NCI-H2227 (cell line): ENCODE data around the gene CAPN14.

Experiments used
- DNase-seq: peaks from one replicate; lab custom pipeline; 2025; ENCODE audit not compliant: unreplicated experiment; lab: John Stamatoyannopoulos, UW

CAPN14 gene

GRCh38 chr2:31241625-31242270 is 24.4 kb upstream of the CAPN14 start:
- DNase-seq, result no peak

- DNase-seq, result no peak
These were observed 23.4 kb upstream of the CAPN14 start for GRCh38 chr2:31240381-31241365.

DNA sequence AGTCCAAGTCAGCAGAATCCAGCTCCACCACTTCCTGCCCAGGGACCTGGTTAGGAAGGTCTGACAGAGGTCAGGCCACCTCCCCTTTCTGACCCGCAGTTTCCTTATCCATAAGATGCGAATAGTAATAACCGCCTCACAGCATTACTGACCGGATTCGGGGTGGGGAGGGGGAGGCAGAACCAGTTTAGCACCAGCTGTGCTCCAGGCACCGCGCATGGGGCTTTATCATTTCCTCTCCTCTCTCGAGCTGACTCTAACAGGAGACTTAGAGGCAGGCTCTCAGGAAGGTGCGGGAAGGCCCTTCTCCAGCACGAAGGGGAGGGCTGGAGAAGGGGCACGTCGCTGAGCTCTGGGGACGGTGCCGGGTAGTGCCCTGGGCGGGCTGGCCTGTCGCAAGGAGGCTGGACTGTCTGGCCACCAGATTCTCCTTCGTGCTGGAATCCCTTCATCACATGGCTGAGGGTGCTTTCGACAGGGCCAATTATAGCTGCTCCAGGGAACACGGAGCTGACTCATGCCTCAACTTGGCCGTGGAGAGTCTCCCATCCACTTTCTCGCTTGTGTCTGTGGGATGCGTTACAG is 22.4 kb upstream of the CAPN14 start:
- no peak for DNase-seq

GRCh38 chr2:31238906-31239592 is 21.7 kb upstream of the CAPN14 start:
- no peak for DNase-seq

GRCh38 chr2:31238126-31238905 is 21.0 kb upstream of the CAPN14 start:
- DNase-seq, result no peak

DNA sequence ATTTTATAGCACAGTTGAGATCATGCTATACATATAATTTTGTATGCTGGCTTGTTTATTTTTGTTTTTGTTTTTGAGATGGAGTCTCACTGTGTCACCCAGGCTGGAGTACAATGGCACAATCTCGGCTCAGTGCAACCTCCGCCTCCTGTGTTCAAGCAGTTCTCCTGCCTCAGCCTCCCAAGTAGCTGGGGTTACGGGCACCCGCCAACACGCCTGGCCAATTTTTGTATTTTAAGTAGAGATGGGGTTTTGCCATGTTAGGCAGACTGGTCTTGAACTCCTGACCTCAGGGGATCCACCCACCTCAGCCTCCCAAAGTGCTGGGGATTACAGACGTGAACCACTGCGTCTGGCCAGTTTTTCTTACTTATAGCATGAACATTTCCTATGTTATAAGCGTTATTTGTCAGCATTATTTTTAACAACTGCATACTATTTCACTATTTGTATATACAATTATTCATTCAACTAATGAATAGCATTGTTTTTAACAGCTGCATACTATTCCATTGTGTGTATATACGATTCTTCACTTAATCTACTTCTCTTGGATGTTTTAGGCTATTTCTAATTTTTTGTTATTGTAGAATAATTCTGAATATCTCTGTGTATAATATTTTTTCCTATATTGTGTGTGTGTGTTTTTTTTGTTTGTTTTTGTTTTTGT is 20.2 kb upstream of the CAPN14 start:
- DNase-seq, result no peak

GRCh38 chr2:31236433-31237205 is 19.3 kb upstream of the CAPN14 start:
- DNase-seq, result no peak

GRCh38 chr2:31235504-31235902 is 18.2 kb upstream of the CAPN14 start:
- no peak for DNase-seq

GRCh38 chr2:31234683-31235503 is 17.6 kb upstream of the CAPN14 start:
- peak; percentile 43 for DNase-seq

DNA sequence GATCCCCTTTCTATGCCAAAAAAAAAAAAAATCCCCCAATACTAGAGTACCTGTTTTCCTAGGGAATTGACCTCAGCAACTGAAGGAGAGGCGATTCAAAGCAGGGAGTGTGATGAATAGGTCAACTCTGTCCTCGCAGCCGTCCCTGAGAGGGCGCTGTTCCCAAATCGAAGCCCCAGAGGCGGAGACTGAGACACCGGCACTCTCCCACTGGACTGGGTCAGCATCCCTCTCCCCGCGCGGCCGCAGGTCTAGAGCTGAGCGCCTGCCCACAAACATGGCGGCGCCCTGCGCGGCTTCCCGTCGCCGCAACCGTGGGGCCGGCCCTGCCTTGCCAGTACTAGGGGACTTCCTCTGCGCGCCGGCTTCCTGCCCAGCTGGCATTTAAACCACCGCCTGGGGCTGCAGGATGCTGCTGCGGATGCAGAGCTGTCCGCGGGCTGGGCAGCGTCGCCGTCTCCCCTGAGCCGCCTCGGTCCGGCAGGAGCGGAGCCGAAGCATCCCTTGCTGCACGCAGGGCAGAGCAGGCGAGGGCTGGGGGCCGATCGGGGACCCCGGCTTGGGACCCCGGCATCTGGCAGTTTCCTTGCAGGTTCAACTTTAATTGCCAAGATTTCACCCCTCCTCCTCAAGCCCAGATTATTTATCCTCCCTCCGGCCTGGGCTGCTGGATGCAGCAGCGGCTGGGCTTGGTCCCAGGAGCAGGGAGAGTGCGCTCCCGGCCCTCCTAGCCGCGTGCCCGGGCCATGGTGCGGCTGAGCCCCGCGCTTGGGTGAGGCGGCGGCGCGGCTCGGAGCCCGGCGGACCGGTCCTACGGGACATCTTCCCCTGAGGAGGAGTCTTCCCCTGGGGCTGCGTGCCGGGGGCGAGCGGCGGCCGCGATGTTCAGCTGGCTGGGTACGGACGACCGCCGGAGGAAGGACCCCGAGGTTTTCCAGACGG is 16.7 kb upstream of the CAPN14 start, which contains the start of gene EHD3:
Gene EHD3, plus strand, starts transcription at position 412 of the 942 bp plus-strand sequence. Its CDS starts 470 bp downstream, at position 882.
- DNase-seq, result peak; percentile 97

DNA sequence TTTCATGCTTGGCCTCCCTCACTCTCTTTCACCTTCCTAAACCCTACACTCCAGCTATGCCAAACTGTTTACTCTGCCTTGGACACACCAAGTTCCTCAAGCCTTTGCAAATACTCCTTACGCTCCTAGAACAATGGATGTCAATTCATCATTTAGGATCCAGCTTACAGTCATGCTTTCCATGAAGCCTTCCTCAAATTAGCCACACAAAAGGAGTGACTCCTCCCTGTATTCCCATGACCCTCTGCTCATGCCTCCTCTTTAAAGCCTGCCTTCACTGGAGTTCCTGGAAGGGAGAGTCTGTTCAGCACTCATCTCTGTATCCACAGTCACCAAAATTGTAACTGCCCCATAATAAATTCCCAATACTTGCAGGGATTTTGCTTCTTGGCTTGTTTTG is 15.9 kb upstream of the CAPN14 start:
- DNase-seq, result no peak

- no peak for DNase-seq
These were observed 15.3 kb upstream of the CAPN14 start for GRCh38 chr2:31232586-31232985.

GRCh38 chr2:31231571-31232302 is 14.4 kb upstream of the CAPN14 start:
- DNase-seq, result no peak

GRCh38 chr2:31230751-31231150 is 13.4 kb upstream of the CAPN14 start:
- no peak for DNase-seq

DNA sequence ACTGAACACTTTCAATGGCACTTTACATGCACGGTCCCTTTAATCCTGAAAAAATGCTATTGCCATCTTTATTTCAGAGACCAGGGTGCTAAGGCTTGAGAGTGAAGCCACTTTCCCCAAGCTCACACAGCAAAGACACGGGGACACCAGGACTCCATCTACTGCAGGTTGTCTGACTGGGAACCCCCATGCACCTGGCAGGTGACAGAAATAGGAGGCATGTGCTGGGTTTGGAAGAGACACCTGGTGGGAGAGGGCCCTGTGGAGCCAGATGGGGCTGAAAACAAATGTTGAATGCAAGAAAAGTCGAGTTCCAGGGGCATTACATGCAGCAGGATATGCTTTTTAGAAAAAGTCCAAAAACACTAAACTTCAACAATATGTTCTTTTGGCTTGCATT is 11.4 kb upstream of the CAPN14 start:
- DNase-seq, result no peak

DNA sequence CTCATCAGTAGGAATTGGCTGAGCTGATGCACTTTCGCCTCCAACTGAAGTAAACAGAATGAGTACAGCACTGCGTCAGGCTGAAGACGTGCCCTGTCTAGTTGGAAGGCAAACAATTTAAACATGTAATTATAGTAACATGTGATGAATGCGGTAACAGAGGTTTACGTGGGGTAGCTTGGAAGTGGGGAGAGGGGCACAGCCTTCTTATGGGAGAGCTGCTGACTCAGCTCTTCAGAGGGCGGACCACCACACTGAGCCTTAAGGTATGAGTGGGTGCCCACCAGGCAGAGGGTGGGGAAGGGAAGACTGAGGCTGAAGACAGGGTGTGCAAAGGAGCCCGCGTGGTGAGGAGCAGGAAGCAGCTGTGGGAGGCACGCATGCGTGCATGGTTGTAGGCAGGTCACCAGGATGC is 10.4 kb upstream of the CAPN14 start:
- peak; percentile 21 for DNase-seq
